RWPE1 (cell line): Measurements from ENCODE around the gene RAB7A.
"Not testable (repeated sequence)": the region's sequence is repeated elsewhere in the genome, so short reads cannot be mapped to it uniquely, and the experiment has no call there.

ENCODE experiments used
- CTCF ChIA-PET: fragments of 350-600 bp; sonication (Branson Sonifier 250); formaldehyde crosslinking; extraction: SDS; loops from one replicate; lab custom pipeline; 2021; lab: Yijun Ruan, JAX
- POLR2A ChIA-PET: fragments of 400-600 bp; formaldehyde crosslinking; extraction: SDS; loops from one replicate; lab custom pipeline; 2020; ENCODE audit warnings: antibody characterized with exemption; ENCODE audit not compliant: low non-redundant PET; lab: Yijun Ruan, JAX
- DNase-seq: peaks from one replicate; pipeline ENCODE4 v3.0.0; 2012; ENCODE audit warnings: low spot score
- H3K27ac ChIP-seq: fragments of 450-650 bp; 2 replicates; pipeline ENCODE4 v1.5.1; 2017
- CTCF ChIP-seq: fragments of 450-650 bp; conservative IDR thresholded peaks from 2 replicates; pipeline ENCODE4 v1.5.1; 2017; ENCODE audit warnings: low read depth, mild to moderate bottlenecking

Gene RAB7A

GRCh38 chr3:128709506-128710210 lies 16.3 kb upstream of the RAB7A start:
- POLR2A ChIA-PET = no interaction called here
- CTCF ChIA-PET = interaction anchor here (0.6 kb wide), 2 partner anchors 93 to 277 kb away, joined by 3 to 5 read pairs; no protein-coding TSS in a partner anchor
- no peak for TF ChIP-seq CTCF
- peak; percentile 82 for DNase-seq
- no peak overlapping the region for H3K27ac ChIP-seq

- ChIA-PET CTCF (interaction anchor here (1.0 kb wide), 1 partner anchor 21 kb away, joined by 3 read pairs; no protein-coding TSS in a partner anchor), POLR2A (no interaction called here)
- DNase-seq = no peak
- no peak for TF ChIP-seq CTCF
- no peak overlapping the region for H3K27ac ChIP-seq
These were observed 15.1 kb upstream of the RAB7A start for GRCh38 chr3:128710816-128711433.

GRCh38 chr3:128712848-128713247 lies 13.1 kb upstream of the RAB7A start:
- no peak for TF ChIP-seq CTCF
- no peak for DNase-seq
- POLR2A ChIA-PET = no interaction called here
- CTCF ChIA-PET = no interaction called here
- H3K27ac ChIP-seq = no peak overlapping the region

- ChIA-PET POLR2A (no interaction called here), CTCF (interaction anchor here (0.7 kb wide), 1 partner anchor 8 kb away, joined by 3 read pairs; no protein-coding TSS in a partner anchor)
- no peak overlapping the region for H3K27ac ChIP-seq
- no peak for TF ChIP-seq CTCF
- no peak for DNase-seq
These were observed 11.0 kb upstream of the RAB7A start for GRCh38 chr3:128714887-128715491.

- CTCF ChIA-PET = interaction anchor here (0.7 kb wide), 1 partner anchor 12 kb away, joined by 3 read pairs; no protein-coding TSS in a partner anchor
- DNase-seq, H3K27ac ChIP-seq, POLR2A ChIA-PET: not testable (repeated sequence)
These were observed 7.1 kb upstream of the RAB7A start for GRCh38 chr3:128718892-128719291.

- ChIA-PET POLR2A (no interaction called here), CTCF (no interaction called here)
- H3K27ac ChIP-seq = no peak overlapping the region
- DNase-seq = no peak
- no peak for TF ChIP-seq CTCF
These were observed 5.1 kb upstream of the RAB7A start for GRCh38 chr3:128720891-128721290.
